GDM1 (cell line): ENCODE results near the gene ANO2.

ENCODE experiments used
- DNase-seq: peaks from one replicate; lab custom pipeline; 2025; lab: John Stamatoyannopoulos, UW

Gene ANO2

DNA sequence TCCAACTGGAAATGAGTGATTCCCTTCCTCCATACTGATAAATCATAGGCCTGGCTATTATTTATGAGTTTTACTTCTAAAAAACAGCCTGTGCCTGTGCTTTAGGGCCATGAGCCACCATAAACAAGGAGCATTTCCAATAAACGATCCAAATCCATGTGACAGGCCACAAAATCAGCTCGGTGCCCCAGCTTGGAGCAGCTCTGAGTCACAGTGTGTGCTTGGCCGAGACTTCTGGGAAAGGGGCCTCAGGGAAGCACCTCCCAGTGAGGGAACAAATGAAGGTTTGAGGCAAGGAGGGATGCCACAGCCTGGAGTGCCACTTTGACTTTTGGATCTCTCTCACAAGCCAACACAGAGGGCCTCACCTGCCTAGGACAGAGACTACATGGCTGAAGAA, 322.8 kb downstream of the ANO2 start:
- DNase-seq = no peak

DNA sequence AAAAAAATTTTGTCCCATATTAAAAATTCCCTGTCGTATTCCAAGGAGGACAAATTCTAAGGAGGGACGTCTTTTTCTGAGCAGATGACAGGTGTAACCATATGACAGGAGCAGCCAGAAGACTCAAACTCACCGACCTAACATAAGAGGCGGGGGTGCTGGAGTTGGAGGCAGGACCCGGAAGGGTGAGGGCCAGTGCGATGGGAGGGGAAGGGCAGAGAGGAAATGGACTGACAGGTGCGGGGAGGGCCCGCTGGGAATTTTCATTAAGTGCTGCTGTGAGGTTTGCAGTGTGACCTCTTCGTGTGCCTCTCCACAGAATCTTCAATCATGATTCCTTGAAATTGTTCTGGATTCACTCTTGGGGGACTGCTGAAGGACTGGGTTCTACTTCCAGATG, 323.7 kb downstream of the ANO2 start:
- no peak for DNase-seq

DNA sequence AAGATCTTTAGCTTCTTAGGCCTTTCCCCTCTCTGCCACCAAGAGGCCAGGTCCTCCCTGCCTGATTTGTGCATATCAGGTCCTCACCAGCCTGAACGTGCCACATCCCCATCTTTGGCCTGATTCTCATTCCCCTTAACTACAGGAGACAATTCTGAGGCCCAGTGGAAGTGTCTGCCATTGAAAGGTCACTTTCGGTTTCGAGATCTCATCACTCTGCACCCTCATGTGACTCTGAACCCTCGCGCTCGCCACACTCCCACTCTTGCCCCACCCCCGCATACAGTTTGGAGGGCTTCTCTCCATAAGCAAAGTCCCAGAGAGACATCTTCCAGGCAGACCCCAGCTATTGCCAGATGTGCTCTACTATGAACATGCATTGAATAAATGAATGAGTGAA, 324.2 kb downstream of the ANO2 start:
- DNase-seq = no peak

DNA sequence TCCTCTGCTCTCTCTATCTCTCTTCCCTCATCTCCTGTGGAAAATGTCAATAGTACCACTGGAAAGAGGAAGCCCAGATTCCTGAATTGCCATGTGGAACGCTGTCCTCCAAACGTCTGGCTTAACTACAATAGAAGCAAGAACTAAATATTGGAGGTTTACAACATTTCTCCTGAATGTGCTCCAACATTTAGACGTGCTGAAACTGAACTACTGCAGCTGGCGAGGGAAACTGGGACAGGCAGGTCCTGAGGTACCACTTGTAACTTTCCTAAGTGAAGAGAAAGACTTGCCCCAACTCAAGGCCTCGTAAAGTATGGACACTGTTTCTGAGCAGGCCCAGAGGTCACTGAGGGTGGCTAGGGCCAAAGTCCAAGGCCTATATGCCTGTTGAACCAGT, 325.4 kb downstream of the ANO2 start:
- DNase-seq = no peak

DNA sequence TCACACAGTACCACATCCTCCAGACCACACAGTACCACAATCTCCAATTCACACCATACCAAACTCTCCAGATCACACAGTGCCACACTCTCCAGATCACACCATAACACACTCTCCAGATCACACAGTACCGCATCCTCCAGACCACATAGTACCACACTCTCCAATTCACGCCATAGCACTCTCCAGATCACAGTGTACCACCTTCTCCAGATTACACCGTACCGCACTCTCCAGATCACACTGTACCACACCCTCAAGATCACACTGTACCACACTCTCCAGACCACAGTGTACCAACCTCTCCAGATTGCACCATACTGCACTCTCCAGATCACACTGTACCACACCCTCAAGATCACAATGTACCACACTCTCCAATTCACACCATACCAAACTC, 328.2 kb downstream of the ANO2 start:
- DNase-seq = no peak

DNA sequence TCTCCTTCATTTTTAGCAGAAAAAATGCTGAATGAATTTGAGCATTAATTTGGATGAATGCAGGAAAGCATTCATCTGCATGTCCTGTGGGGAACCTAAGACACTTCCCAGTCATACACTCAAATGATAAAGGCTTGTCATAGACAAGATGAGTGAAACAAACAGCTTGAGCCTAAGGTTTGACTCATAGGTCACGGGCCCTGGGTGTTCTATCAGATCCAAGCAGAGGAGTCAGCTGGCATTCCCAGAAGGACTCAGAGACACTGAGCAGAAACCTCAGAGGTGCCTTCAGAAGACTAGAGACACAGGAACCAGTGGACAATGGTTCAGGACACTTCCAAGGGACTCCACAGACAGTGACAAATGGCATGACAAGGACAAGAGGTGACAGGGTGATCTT, 329.3 kb downstream of the ANO2 start:
- DNase-seq = no peak

DNA sequence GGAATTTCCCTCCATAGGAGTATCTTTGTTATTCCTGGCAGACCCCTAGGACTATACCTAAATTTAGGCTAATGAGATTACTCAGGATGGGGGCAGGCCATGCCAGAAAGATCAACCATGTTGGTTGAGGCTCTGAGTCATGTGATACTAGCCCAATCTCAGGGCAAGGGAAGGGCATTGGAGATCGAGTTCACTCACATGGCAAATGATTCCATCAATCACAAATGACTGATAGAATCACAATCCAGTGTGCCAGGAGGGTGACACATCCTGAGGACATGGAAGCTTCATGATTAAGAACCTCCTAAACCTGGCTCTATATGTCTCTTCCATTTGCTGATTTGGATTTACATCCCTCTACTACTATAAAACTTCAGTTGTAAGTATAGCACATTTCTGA, 330.8 kb downstream of the ANO2 start:
- DNase-seq = no peak

DNA sequence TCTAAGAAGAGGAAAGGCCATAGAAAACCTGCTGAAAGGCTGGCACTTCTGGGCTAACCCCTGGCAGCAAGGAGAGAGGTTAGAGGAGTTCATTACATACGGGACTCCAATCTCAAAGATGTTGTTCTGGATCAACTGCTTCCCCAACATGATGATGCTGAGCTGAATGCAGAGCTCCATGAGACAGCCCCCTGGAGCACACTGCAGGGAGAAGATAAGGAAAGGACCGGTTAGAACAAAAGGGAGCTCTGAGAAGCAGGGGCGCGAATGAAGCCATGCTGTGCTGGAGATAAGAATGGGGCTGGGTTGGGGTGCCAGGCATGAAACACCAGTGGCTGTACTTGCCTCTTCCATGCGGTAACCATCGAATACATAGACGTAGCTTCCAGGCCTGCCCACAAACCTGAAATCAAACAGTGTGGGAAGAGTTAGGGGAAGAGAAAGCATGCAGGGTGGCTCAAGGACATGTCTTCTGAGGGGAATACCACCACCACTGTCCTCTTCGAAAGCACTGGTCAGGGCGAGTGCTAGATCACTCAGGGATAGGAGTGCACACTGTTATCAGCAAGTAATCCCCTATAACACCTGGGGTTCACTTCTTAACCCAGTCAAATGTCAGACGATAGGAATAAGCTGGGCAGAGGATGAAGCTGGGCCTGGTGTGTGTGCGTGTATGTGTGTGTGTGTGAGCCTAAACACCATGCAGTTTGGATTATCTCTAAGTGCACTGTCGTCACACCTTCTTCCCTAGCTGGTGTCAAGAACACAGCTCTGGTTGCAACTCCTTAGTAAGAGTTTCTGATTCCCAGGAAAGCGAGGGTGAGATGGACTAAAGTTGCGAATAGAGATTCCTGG, 332.3 kb downstream of the ANO2 start:
- DNase-seq = no peak

DNA sequence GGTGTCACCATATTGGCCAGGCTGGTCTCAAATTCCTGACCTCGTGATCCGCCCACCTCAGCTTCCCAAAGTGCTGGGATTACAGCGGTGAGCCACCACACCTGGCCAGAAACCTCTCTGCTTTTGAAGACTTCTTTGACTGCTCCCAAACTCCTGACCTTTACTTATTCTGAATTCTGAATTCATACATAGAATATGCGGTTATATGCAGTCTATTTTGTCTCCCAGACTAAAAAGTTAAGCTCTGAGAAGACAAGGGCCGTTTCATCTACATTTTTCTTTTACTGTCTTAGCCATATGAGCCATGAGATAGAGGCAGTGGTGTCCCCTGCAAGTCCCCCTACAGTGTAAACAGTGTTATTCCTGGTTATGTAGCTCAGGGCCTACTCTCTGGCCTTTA, 333.9 kb downstream of the ANO2 start:
- no peak for DNase-seq

DNA sequence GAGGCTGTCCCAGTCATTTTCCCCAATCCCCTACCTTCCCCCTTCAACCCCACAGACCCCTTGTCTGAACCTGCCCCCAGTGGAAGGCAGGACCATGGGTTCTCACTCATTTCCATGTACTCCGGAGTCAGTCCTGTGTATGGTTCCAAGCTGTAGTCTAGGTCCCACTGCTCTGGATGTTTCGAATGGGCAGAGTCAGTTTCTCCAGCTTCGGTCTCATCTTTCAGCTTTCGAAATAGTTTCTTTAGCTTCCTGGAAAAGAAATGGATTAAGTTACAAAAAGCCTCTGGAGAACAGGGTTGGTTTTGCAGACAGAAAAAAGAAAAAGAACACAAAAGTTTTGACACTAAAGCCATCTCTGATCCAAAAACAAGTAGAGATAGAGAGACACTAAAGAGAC, 345.7 kb downstream of the ANO2 start:
- no peak for DNase-seq

DNA sequence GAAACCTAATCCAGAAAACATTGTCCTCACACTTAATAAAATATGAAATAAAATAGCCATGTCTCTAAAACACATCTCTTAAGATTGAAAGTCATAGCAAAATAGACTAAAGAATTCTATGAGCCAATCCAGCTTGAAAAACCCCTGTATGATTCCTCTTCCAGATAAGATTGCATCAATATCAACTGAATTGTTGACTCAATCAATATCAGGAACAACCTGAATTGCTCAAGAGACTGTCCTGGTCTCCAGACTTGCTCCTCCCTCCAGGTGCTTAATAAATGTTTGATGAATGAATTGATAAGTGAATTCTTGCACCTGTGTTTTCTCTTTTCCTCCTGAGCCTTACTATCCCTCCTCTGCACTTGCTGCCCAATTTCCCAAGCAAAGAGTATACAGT, 351.1 kb downstream of the ANO2 start:
- DNase-seq = no peak

DNA sequence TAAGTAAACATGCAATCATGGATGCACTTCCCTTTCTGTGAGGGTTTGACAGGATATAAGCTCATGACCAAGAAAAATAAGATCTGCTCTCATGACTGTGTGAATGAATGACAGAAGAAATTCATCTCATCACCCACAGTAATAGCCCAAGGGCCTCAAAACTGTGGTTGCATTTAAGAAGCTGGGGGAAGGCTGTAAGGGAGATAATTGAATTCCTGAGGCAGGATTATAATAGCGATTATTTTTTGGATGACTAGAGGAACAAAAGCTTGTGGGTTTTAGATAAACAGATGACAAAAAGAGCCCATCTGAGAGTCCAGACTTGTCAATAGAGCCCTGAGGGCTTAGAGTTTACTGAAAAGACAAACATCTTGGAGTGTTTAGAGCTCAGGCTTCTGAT, 352.0 kb downstream of the ANO2 start:
- DNase-seq = no peak

DNA sequence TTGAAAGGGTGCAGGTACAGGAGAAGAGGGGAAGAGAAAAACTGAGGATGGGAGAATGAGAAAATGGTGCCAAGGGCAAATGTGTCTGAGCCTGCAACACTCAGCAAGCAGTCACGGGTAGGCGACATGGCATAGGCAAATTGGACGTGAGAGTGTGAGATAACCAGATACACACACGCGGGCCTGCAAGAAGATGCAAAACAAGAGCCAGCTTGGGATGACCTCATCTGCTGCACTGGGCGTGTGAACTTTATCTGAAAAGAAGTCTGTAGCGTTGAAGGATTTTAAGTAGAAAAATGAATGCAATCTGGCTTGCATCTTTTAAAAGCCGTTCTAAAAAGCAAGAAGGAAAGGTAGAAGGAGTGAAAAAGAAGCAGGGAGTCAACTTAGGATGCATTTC, 352.7 kb downstream of the ANO2 start:
- no peak for DNase-seq

DNA sequence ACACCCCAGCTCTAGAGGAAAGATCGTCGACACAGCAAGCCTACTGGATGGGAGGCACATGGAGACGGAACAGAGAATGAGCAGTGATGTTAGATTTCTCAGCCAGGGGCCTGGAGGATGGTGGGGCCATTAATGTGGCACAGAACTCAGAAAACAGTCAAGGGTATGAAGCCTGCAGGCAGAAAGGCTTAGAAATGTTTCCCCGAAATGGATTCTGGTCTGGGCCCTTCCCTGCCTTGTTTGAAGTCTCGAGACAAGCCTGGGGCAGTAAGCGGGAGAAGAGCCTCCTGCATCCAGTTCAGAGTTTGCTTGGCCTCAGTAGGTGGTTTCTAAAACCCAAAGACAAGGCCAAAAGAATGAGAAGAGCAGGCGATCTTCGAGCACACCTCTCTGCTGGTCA, 354.7 kb downstream of the ANO2 start:
- no peak for DNase-seq

DNA sequence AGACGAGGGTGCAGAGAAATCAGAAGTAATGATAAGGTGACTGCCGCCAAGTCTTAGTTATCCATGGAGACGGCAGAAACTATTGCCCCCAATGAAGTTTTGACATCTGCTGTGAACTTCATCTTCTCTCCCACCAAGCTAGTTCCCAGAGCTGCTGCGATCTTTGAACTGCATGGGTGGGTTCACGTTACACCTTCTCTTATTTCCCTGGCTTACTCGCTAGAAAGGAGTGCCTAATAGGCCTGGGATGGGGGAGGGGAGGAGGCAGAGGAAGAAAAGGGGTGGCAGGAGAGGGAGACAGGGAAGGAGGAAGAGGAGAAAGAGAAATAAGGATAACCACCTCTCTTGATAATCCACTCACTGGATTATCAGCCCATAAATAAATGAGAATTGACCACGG, 356.0 kb downstream of the ANO2 start:
- DNase-seq = no peak

DNA sequence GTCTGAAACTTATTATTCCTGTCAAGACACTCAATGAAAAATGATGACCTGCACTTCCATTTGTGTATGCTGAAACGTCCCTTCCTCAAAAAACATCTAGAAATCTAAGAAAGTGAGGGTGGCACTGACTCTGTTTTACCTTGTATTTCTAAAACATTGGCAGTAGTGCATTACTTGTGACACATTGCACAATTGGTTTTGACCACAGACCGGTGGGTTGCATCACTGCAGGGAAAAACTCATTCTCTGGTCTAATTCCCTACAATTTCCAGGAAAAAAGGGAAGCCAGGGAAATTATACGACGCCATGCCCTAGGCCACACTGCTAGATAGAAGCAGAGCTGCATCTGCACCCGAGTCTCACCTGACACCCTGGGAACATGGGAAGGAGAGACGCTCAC, 356.5 kb downstream of the ANO2 start:
- no peak for DNase-seq

DNA sequence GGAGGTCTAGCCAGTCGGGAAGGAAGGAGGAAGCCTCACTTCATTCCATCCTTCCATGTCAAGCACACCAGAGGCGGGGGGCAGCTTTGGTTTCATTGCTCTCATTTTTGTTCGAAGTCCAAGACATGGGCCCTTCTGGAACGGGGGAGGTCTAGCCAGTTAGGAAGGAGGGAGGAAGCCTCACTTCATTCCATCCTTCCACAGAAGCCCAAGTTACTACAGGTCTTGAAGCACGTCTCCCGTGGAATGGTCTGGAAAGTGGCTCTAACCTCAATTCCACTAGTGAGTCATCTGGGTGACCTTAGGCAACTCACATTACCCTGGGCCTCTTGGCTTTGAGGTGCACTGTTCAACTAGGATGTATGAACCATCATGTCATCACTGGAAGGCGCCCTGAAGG, 356.9 kb downstream of the ANO2 start:
- no peak for DNase-seq

DNA sequence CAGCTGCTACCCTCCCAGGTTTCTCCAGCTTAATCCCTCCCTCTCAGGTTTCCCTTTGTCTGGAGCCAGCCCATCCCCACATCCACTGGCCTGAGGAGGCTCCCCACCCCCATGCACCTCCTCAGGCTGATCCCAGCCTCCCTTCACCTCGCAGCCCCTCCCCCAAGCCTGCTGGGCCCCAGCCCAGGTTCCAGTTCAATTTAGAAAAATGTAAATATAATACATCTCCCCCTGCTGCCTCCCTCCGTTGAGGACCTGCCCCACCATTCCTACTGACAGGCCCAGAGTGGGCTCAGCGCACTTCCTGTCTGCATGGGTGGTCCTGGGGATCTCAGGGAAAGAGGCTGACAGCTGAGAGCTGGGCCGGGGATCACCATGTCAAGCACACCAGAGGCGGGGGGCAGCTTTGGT, 357.3 kb downstream of the ANO2 start:
- no peak for DNase-seq

DNA sequence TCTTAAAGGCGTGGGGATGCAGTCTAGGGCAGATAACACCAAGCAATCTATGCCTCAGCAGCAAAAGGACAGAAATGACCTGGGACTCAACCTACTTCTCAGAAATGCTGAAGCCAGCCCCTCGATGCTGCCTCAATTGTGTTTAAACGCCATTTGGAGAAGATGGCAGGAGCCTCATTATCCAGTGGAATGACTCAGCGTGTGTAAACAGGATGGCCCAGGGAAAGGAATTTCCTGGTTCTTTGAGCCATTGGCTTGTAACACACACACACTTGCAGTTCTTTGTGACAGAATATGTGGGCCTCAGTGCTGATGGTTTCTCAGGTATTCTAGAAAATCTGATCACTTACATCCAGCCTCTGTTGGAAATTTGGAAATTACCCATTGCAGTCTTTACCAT, 358.9 kb downstream of the ANO2 start:
- DNase-seq = no peak

DNA sequence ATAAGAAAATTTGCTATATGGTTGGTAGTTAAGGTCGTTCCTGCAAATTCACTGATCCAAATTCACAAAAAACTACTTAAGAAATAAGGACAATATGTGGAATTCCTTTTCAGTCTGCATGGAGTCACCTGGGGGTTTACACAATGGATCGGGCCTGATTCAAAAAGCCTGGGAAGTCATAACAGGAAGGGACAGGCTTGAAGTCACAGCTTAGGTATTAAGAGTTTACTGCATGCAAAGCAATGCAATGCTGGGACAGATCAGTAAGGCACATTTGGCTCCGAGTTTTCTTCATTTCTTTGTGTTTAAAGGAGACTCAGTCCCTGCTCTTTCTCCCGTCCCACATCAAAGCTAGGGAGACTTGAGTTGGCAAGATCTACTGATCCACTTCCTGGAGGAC, 359.9 kb downstream of the ANO2 start:
- no peak for DNase-seq

DNA sequence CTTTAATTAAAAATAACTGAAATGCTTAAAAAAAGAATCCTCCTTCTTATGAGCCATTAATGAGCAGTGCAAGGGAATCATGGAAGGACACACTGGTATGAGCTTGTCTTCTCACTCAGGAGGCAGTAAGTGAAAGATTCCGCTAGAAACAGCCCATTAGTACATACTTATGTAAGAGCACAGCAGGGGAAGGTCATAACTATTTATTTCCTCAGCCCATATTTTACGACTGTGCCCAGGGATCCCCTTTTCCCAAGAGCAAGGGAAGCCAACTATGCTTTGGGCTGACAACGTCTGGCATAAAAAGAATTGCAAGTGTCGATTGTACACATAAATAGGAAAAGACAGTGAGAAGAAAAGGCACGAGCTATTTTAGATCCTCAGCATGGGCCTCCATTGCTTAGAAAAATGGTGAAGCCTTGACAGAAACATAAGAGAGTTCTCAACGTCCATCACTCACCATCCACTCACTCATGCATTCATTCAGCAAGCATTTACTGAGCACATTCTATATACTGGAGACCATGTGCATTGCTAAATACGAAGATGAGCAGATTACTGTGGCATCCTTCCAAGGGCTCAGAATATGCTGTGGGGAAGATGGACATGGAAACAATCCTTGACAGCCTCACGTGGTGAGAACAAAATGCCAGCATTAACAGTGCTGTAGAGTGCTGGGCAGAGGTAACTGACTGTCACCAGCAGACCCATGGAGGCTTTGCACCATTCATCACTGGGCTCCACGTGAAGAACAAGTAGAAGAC, 360.5 kb downstream of the ANO2 start:
- DNase-seq = no peak

DNA sequence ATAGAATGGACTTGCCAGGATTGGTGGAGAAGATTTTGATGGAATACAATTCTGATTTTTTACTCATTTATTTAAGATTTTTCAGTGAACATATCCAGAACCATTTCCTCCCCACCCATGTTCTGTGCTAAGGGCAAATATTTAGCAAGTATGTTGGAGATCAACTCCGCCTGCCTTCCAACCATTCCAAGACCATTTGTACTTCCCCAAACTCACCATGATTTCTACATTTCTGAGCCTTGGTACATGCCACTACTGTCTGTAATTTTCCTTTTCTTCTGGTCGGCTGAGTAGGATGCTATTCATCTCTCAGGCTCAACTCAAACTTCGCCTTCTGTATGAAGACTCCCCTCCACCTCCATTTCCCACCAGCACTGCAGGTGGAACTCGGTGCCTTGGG, 362.5 kb downstream of the ANO2 start:
- DNase-seq = no peak

DNA sequence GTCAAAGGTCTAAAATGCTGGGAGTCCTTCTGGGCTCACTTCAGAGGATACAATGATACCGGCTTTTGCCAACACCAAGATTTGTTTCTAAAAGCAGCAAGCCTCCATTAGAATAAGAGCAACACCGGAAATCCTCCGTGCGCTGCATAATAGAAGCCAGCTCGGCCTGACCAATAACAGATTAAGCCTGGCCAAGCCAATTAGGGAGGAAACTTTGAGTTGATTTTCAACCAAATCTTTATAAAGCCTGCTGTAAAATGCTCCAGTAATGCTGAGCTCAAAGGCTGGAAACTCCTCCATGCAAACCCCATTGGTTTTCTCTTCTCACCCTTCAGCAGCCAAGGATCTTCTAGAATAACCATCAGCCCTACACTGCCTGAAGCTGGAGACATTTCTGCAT, 363.0 kb downstream of the ANO2 start:
- no peak for DNase-seq

DNA sequence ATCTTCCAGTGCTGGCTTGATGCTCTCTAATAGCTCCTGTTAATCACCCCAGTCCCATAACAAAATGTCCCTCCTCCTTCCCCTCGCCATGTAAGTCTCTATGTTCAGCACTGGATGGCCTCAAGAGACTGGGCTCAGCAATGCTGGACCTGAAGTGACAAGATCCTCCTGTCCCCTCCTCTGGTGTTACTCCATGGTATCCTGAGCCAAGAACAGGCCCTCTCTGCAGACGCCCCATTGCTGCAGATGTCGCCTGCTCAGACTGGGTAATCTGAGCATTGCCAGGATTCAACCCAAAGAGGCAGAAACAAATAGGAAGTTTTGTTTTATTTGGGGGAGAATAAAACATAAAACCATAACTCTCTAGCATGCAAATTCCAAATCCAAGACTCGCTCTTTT, 363.4 kb downstream of the ANO2 start:
- no peak for DNase-seq
